ENCODE results near the gene KLHL14. TPM values are rescaled to one million over a fixed set of nuclear protein-coding genes. Genes with fewer than 3 reads are reported as not detected.
A peak's percentile ranks its signal among the peaks of the same experiment; 100 is the strongest.

KLHL14 gene
- total and polyA plus RNA-seq, 2 donors (not counting 1 experiment from before 2014, with no cell fraction given) = 18.5 to 42.5 TPM

DNA sequence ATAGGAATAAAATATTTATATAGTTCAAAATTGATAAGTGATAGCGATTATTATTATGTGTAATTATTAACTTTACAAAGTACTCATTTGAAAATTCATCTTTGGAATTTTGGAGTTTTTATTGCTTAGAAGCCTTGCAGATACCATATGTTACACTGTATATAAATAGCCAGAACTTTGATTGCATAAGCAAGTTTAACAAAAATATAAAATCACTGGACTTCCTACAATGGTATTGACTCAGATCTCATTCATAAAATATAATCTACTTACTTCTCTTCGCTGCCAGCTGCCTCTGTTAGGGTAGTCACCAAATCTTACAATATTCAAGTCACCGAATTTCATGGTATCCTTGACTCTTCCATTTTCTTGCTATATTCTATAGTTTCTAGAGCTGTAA lies 22.5 kb downstream of the KLHL14 start:
- no peak for TF ChIP-seq EZH2 (IDR thresholded peaks at IDR 0.05; ENCODE audit: borderline replicate concordance, insufficient read depth, low read depth, low read length, poor library complexity, severe bottlenecking)
- TF ChIP-seq, protein P1, sequence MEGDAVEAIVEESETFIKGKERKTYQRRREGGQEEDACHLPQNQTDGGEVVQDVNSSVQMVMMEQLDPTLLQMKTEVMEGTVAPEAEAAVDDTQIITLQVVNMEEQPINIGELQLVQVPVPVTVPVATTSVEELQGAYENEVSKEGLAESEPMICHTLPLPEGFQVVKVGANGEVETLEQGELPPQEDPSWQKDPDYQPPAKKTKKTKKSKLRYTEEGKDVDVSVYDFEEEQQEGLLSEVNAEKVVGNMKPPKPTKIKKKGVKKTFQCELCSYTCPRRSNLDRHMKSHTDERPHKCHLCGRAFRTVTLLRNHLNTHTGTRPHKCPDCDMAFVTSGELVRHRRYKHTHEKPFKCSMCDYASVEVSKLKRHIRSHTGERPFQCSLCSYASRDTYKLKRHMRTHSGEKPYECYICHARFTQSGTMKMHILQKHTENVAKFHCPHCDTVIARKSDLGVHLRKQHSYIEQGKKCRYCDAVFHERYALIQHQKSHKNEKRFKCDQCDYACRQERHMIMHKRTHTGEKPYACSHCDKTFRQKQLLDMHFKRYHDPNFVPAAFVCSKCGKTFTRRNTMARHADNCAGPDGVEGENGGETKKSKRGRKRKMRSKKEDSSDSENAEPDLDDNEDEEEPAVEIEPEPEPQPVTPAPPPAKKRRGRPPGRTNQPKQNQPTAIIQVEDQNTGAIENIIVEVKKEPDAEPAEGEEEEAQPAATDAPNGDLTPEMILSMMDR (IDR thresholded peaks at IDR 0.05) = no peak
- ChIA-PET POLR2A (no interaction called here), CTCF (interaction anchor here (1.2 kb wide), 2 partner anchors 35 to 37 kb away, joined by 3 to 4 read pairs; no protein-coding TSS in a partner anchor)
- Histone ChIP-seq H3K9me3 (ENCODE audit: control extremely low read depth in 1 of 3, control insufficient read depth in 2 of 3, insufficient read depth in 1 of 3, low read length in 2 of 3) (no peaks in the 10 kb centered on the region), H4K20me1 (ENCODE audit: control insufficient read depth, insufficient read depth, low read length, poor library complexity, severe bottlenecking) (peaks cover 17% of the 10 kb centered on the region), H3K4me3 (ENCODE audit: control extremely low read depth in 1 of 5, extremely low read depth in 1 of 5, insufficient read depth in 1 of 5, low read depth in 2 of 5, low read length in 4 of 5) (no peak overlapping the region), H3K27ac (ENCODE audit: low read length in 2 of 2) (no peak overlapping the region), H3K4me2 (replicated peaks; ENCODE audit: low read depth, low read length, poor library complexity, severe bottlenecking) (no peak overlapping the region), H3K36me3 (replicated peaks in 1 of 2; ENCODE audit: control extremely low read depth in 1 of 2, control insufficient read depth in 1 of 2, extremely low read depth in 1 of 2, insufficient read depth in 2 of 2, low read length in 1 of 2) (no peaks in the 10 kb centered on the region), H3K79me2 (ENCODE audit: control insufficient read depth, insufficient read depth, low read length) (peaks cover 89% of the 10 kb centered on the region), H3K27me3 (replicated peaks in 1 of 4; ENCODE audit: control extremely low read depth in 1 of 4, control insufficient read depth in 3 of 4, insufficient read depth in 4 of 4, low read length in 3 of 4) (no peaks in the 10 kb centered on the region), H3K4me1 (ENCODE audit: control insufficient read depth in 2 of 2, insufficient read depth in 2 of 2, low read length in 2 of 2) (peaks cover 8 to 14% of the 10 kb centered on the region in 2 donors), H3K9ac (ENCODE audit: low read length) (no peak overlapping the region), H2AFZ (ENCODE audit: insufficient read depth, low read depth, low read length, poor library complexity, severe bottlenecking) (no peak overlapping the region)
- DNase-seq (no peak), ATAC-seq (ENCODE audit: low read depth) (no peak)
- no peaks in the 10 kb centered on the region for H3K27me3 Mint-ChIP-seq
- peaks cover 42% of the 10 kb centered on the region for H3K4me1 Mint-ChIP-seq
- no CpG with 5 or more reads among the region's 3 CpGs for WGBS (ENCODE audit: insufficient coverage)
- intact Hi-C loops (cut with micrococcal nuclease) = no loop called here
- no peak overlapping the region for H3K4me3 Mint-ChIP-seq
- H3K9me3 Mint-ChIP-seq (ENCODE audit: insufficient read depth) = no peaks in the 10 kb centered on the region
- H3K27ac Mint-ChIP-seq = no peak overlapping the region

DNA sequence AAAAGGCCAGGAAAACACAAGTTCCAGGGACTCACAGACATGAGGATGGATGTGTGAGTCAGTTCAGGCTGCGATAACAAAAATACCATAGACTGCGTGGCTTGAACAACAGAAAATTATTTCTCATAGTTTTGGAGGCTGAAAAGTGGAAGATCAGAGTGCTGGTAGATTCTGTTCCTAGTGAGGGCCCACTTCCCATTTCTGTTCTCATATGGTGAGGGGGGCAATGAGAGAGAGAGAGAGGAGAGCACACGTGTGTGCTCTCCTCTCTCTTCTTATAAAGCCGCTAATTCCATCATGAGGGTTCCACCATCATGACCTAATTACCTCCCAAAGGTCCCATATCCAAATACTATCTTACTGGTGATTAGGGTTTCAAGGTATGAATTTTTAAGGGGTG lies 23.0 kb downstream of the KLHL14 start:
- H3K27me3 ChIP-seq (replicated peaks in 1 of 4; ENCODE audit: control extremely low read depth in 1 of 4, control insufficient read depth in 3 of 4, insufficient read depth in 4 of 4, low read length in 3 of 4) = no peaks in the 10 kb centered on the region
- no peak overlapping the region for H3K9ac ChIP-seq (ENCODE audit: low read length)
- H3K9me3 ChIP-seq (ENCODE audit: control extremely low read depth in 1 of 3, control insufficient read depth in 2 of 3, insufficient read depth in 1 of 3, low read length in 2 of 3) = no peaks in the 10 kb centered on the region
- ChIA-PET POLR2A (no interaction called here), CTCF (no interaction called here)
- peaks cover 40% of the 10 kb centered on the region for H3K4me1 Mint-ChIP-seq
- no peak overlapping the region for H3K4me3 ChIP-seq (ENCODE audit: control extremely low read depth in 1 of 5, extremely low read depth in 1 of 5, insufficient read depth in 1 of 5, low read depth in 2 of 5, low read length in 4 of 5)
- no peak overlapping the region for H2AFZ ChIP-seq (ENCODE audit: insufficient read depth, low read depth, low read length, poor library complexity, severe bottlenecking)
- WGBS (ENCODE audit: insufficient coverage) = no CpG with 5 or more reads among the region's 4 CpGs
- no peak overlapping the region for H3K27ac ChIP-seq (ENCODE audit: low read length in 2 of 2)
- peaks cover 17% of the 10 kb centered on the region for H4K20me1 ChIP-seq (ENCODE audit: control insufficient read depth, insufficient read depth, low read length, poor library complexity, severe bottlenecking)
- H3K36me3 ChIP-seq (replicated peaks in 1 of 2; ENCODE audit: control extremely low read depth in 1 of 2, control insufficient read depth in 1 of 2, extremely low read depth in 1 of 2, insufficient read depth in 2 of 2, low read length in 1 of 2) = no peaks in the 10 kb centered on the region
- H3K27ac Mint-ChIP-seq = peak overlapping the region; percentile 4
- no peaks in the 10 kb centered on the region for H3K9me3 Mint-ChIP-seq (ENCODE audit: insufficient read depth)
- intact Hi-C loops (cut with micrococcal nuclease) = no loop called here
- no peak overlapping the region for H3K4me3 Mint-ChIP-seq
- H3K27me3 Mint-ChIP-seq = no peaks in the 10 kb centered on the region
- DNase-seq (no peak), ATAC-seq (ENCODE audit: low read depth) (no peak)
- H3K79me2 ChIP-seq (ENCODE audit: control insufficient read depth, insufficient read depth, low read length) = peaks cover 89% of the 10 kb centered on the region
- TF ChIP-seq EZH2 (IDR thresholded peaks at IDR 0.05; ENCODE audit: borderline replicate concordance, insufficient read depth, low read depth, low read length, poor library complexity, severe bottlenecking) = no peak
- TF ChIP-seq, protein P1 (IDR thresholded peaks at IDR 0.05) = no peak
- H3K4me2 ChIP-seq (replicated peaks; ENCODE audit: low read depth, low read length, poor library complexity, severe bottlenecking) = peak overlapping the region; percentile 1
- H3K4me1 ChIP-seq (ENCODE audit: control insufficient read depth in 2 of 2, insufficient read depth in 2 of 2, low read length in 2 of 2) = peaks cover 8 to 14% of the 10 kb centered on the region in 2 donors
